K562 (cell line): ENCODE data around the gene DNAH1.

Experiments used
- CBX8 ChIP-seq: fragments of 200-600 bp; sonication (generic); IDR thresholded peaks from 2 replicates; pipeline ENCODE4 v1.6.1; 2012; ENCODE audit warnings: borderline replicate concordance, mixed run types, low read depth, mild to moderate bottlenecking, moderate library complexity, mixed read lengths, low read length, control low read depth, inconsistent platforms; ENCODE audit not compliant: poor library complexity, severe bottlenecking; ENCODE audit errors: extremely low read depth
- ETV6 ChIP-seq, 3 experiments: fragments of 150-350 bp in 1 of 3; sonication (generic) in 1 of 3; formaldehyde crosslinking in 1 of 3; IDR thresholded peaks; 2 replicates each; pipeline versions ENCODE4 v1.6.1 to v1.8.0; 2014 to 2022; ENCODE audit warnings: borderline replicate concordance in 2 of 3, low read depth in 2 of 3, antibody characterized with exemption in 1 of 3, low read length in 1 of 3, mild to moderate bottlenecking in 1 of 3, missing genetic modification reagents in 1 of 3
- FOXP1 ChIP-seq: sonication (generic); formaldehyde crosslinking; IDR thresholded peaks from 2 replicates; pipeline ENCODE4 v1.8.0; 2022; ENCODE audit warnings: mild to moderate bottlenecking, missing genetic modification reagents
- MAFG ChIP-seq: fragments of 450-650 bp; conservative IDR thresholded peaks from 2 replicates; pipeline ENCODE4 v1.6.1; 2016; ENCODE audit warnings: missing genetic modification characterization, missing compliant biosample characterization
- POLR2A ChIP-seq: fragments of 450-650 bp; conservative IDR thresholded peaks from 2 replicates; pipeline ENCODE4 v1.6.1; 2016
- SMARCE1 ChIP-seq: fragments of 450-650 bp; IDR thresholded peaks from 2 replicates; pipeline ENCODE4 v1.7.1; 2016; ENCODE audit warnings: mild to moderate bottlenecking
- ZBTB8A ChIP-seq: fragments of 450-650 bp; IDR thresholded peaks from 2 replicates; pipeline ENCODE4 v1.6.1; 2018; ENCODE audit warnings: mild to moderate bottlenecking, moderate library complexity; ENCODE audit not compliant: partially characterized antibody
- TF ChIP-seq, protein P1 (sequence below): sonication (generic); formaldehyde crosslinking; IDR thresholded peaks from 2 replicates; pipeline ENCODE4 v1.8.0; 2022; ENCODE audit warnings: mild to moderate bottlenecking, missing genetic modification reagents
- TF ChIP-seq, protein P2 (sequence below), 3 experiments: fragments of 200-800 bp in 1 of 3; fragments of 250-450 bp in 1 of 3; fragments of 450-650 bp in 1 of 3; sonication (Bioruptor Pico) in 1 of 3; sonication (Bioruptor generic) in 1 of 3; formaldehyde crosslinking in 1 of 3; IDR thresholded peaks; 2 replicates each; pipeline versions ENCODE4 v1.6.1 to v1.8.0; 2016 to 2022; ENCODE audit warnings: mild to moderate bottlenecking in 2 of 3, missing genetic modification characterization in 2 of 3, missing compliant biosample characterization in 1 of 3, moderate library complexity in 1 of 3
- TF ChIP-seq, protein P3 (sequence below): fragments of 250-450 bp; sonication (Bioruptor Pico); IDR thresholded peaks from 2 replicates; pipeline ENCODE4 v1.4.0; 2020

DNA sequence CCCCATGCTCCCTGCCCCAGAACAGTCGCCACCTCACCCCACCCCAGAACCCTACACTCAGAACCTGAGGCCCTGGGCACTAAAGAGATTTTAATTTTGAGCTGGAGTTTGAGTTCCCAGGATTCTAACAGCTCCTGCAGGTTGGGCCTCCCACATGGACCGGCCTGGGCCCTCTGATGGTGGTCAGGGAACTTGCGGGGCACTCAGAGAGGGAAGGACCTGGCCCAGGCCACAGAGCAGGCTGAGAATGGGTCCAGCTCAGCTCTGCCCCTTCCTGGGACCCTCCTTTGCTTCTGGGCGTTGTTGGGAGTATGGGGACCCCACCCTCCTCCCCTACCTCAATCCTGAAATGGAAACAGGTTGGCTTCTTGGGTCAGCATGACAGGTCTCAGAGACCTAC, 129.9 kb downstream of the DNAH1 start:
- TF ChIP-seq, protein P1, sequence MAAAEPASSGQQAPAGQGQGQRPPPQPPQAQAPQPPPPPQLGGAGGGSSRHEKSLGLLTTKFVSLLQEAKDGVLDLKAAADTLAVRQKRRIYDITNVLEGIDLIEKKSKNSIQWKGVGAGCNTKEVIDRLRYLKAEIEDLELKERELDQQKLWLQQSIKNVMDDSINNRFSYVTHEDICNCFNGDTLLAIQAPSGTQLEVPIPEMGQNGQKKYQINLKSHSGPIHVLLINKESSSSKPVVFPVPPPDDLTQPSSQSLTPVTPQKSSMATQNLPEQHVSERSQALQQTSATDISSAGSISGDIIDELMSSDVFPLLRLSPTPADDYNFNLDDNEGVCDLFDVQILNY (CRISPR knock-in tag), result no peak
- TF ChIP-seq ZBTB8A, result no peak
- no peak for TF ChIP-seq SMARCE1
- no peak for TF ChIP-seq MAFG (tag)
- no peak for TF ChIP-seq ETV6 (IDR thresholded peaks at IDR 0.05; ENCODE audit: borderline replicate concordance in 1 of 2, low read depth in 2 of 2, low read length in 1 of 2)
- no peak for TF ChIP-seq ETV6 (CRISPR knock-in tag; IDR thresholded peaks at IDR 0.05; ENCODE audit: borderline replicate concordance)
- TF ChIP-seq, protein P2, sequence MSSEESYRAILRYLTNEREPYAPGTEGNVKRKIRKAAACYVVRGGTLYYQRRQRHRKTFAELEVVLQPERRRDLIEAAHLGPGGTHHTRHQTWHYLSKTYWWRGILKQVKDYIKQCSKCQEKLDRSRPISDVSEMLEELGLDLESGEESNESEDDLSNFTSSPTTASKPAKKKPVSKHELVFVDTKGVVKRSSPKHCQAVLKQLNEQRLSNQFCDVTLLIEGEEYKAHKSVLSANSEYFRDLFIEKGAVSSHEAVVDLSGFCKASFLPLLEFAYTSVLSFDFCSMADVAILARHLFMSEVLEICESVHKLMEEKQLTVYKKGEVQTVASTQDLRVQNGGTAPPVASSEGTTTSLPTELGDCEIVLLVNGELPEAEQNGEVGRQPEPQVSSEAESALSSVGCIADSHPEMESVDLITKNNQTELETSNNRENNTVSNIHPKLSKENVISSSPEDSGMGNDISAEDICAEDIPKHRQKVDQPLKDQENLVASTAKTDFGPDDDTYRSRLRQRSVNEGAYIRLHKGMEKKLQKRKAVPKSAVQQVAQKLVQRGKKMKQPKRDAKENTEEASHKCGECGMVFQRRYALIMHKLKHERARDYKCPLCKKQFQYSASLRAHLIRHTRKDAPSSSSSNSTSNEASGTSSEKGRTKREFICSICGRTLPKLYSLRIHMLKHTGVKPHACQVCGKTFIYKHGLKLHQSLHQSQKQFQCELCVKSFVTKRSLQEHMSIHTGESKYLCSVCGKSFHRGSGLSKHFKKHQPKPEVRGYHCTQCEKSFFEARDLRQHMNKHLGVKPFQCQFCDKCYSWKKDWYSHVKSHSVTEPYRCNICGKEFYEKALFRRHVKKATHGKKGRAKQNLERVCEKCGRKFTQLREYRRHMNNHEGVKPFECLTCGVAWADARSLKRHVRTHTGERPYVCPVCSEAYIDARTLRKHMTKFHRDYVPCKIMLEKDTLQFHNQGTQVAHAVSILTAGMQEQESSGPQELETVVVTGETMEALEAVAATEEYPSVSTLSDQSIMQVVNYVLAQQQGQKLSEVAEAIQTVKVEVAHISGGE (CRISPR knock-in tag; IDR thresholded peaks at IDR 0.05), result no peak
- TF ChIP-seq FOXP1 (CRISPR knock-in tag), result no peak
- no peak for TF ChIP-seq POLR2A
- TF ChIP-seq, protein P3, sequence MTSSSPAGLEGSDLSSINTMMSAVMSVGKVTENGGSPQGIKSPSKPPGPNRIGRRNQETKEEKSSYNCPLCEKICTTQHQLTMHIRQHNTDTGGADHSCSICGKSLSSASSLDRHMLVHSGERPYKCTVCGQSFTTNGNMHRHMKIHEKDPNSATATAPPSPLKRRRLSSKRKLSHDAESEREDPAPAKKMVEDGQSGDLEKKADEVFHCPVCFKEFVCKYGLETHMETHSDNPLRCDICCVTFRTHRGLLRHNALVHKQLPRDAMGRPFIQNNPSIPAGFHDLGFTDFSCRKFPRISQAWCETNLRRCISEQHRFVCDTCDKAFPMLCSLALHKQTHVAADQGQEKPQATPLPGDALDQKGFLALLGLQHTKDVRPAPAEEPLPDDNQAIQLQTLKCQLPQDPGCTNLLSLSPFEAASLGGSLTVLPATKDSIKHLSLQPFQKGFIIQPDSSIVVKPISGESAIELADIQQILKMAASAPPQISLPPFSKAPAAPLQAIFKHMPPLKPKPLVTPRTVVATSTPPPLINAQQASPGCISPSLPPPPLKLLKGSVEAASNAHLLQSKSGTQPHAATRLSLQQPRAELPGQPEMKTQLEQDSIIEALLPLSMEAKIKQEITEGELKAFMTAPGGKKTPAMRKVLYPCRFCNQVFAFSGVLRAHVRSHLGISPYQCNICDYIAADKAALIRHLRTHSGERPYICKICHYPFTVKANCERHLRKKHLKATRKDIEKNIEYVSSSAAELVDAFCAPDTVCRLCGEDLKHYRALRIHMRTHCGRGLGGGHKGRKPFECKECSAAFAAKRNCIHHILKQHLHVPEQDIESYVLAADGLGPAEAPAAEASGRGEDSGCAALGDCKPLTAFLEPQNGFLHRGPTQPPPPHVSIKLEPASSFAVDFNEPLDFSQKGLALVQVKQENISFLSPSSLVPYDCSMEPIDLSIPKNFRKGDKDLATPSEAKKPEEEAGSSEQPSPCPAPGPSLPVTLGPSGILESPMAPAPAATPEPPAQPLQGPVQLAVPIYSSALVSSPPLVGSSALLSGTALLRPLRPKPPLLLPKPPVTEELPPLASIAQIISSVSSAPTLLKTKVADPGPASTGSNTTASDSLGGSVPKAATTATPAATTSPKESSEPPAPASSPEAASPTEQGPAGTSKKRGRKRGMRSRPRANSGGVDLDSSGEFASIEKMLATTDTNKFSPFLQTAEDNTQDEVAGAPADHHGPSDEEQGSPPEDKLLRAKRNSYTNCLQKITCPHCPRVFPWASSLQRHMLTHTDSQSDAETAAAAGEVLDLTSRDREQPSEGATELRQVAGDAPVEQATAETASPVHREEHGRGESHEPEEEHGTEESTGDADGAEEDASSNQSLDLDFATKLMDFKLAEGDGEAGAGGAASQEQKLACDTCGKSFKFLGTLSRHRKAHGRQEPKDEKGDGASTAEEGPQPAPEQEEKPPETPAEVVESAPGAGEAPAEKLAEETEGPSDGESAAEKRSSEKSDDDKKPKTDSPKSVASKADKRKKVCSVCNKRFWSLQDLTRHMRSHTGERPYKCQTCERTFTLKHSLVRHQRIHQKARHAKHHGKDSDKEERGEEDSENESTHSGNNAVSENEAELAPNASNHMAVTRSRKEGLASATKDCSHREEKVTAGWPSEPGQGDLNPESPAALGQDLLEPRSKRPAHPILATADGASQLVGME (CRISPR knock-in tag), result no peak
- TF ChIP-seq CBX8, result no peak
